ENCODE results near the gene GIPC1. TPM values are rescaled to one million over a fixed set of nuclear protein-coding genes. Genes with fewer than 3 reads are reported as not detected.

GIPC1 gene
- total RNA-seq, 2 donors from 2014 or later = 34.8 to 38.6 TPM

- Mint-ChIP-seq H3K27me3 (no peaks in the 10 kb centered on the region), H3K4me1 (peaks cover 23% of the 10 kb centered on the region), H3K27ac (peak overlapping the region; percentile 45), H3K36me3 (ENCODE audit: low read depth) (peaks cover 2% of the 10 kb centered on the region), H3K4me3 (peak overlapping the region; percentile 88)
- no peak for DNase-seq
- no peak for ATAC-seq
- H3K9me3 ChIP-seq (ENCODE audit: control insufficient read depth, low read length, poor library complexity, severe bottlenecking) = no peaks in the 10 kb centered on the region
These were observed 836 bp downstream of the GIPC1 start for GRCh38 chr19:14494910-14495671.

- Mint-ChIP-seq H3K4me1 (peaks cover 23% of the 10 kb centered on the region), H3K27ac (peak overlapping the region; percentile 45), H3K36me3 (ENCODE audit: low read depth) (peaks cover 2% of the 10 kb centered on the region), H3K4me3 (peak overlapping the region; percentile 58), H3K27me3 (no peaks in the 10 kb centered on the region)
- no peak for DNase-seq
- no peaks in the 10 kb centered on the region for H3K9me3 ChIP-seq (ENCODE audit: control insufficient read depth, low read length, poor library complexity, severe bottlenecking)
- no peak for ATAC-seq
These were observed 1.5 kb downstream of the GIPC1 start for GRCh38 chr19:14494411-14494810.

GRCh38 chr19:14492756-14493337 lies 3.1 kb downstream of the GIPC1 start:
- Mint-ChIP-seq H3K27ac (peak overlapping the region; percentile 79), H3K4me3 (no peak overlapping the region), H3K36me3 (ENCODE audit: low read depth) (peaks cover 2% of the 10 kb centered on the region), H3K27me3 (no peaks in the 10 kb centered on the region), H3K4me1 (peaks cover 23% of the 10 kb centered on the region)
- DNase-seq (no peak), ATAC-seq (no peak)
- no peaks in the 10 kb centered on the region for H3K9me3 ChIP-seq (ENCODE audit: control insufficient read depth, low read length, poor library complexity, severe bottlenecking)

GRCh38 chr19:14487370-14488125 lies 8.4 kb downstream of the GIPC1 start:
- ATAC-seq (no peak), DNase-seq (no peak)
- no peak overlapping the region for H3K4me3 Mint-ChIP-seq
- H3K36me3 Mint-ChIP-seq (ENCODE audit: low read depth) = peaks cover 2% of the 10 kb centered on the region
- H3K9me3 ChIP-seq (ENCODE audit: control insufficient read depth, low read length, poor library complexity, severe bottlenecking) = no peaks in the 10 kb centered on the region
- H3K27me3 Mint-ChIP-seq = no peaks in the 10 kb centered on the region
- peak overlapping the region; percentile 37 for H3K27ac Mint-ChIP-seq
- peaks cover 7% of the 10 kb centered on the region for H3K4me1 Mint-ChIP-seq

- DNase-seq (no peak), ATAC-seq (no peak)
- Mint-ChIP-seq H3K27ac (no peak overlapping the region), H3K36me3 (ENCODE audit: low read depth) (peaks cover 5% of the 10 kb centered on the region), H3K4me3 (no peak overlapping the region), H3K27me3 (no peaks in the 10 kb centered on the region), H3K4me1 (peaks cover 7% of the 10 kb centered on the region)
- H3K9me3 ChIP-seq (ENCODE audit: control insufficient read depth, low read length, poor library complexity, severe bottlenecking) = no peaks in the 10 kb centered on the region
These were observed 13.6 kb downstream of the GIPC1 start for GRCh38 chr19:14482172-14482941.

- no peaks in the 10 kb centered on the region for H3K27me3 Mint-ChIP-seq
- H3K4me3 Mint-ChIP-seq = no peak overlapping the region
- peaks cover 14% of the 10 kb centered on the region for H3K4me1 Mint-ChIP-seq
- no peak overlapping the region for H3K27ac Mint-ChIP-seq
- ATAC-seq (no peak), DNase-seq (no peak)
- H3K36me3 Mint-ChIP-seq (ENCODE audit: low read depth) = peaks cover 7% of the 10 kb centered on the region
- no peaks in the 10 kb centered on the region for H3K9me3 ChIP-seq (ENCODE audit: control insufficient read depth, low read length, poor library complexity, severe bottlenecking)
These were observed 15.2 kb downstream of the GIPC1 start for GRCh38 chr19:14480700-14481079.

GRCh38 chr19:14479975-14480699 lies 15.8 kb downstream of the GIPC1 start:
- Mint-ChIP-seq H3K4me3 (no peak overlapping the region), H3K36me3 (ENCODE audit: low read depth) (peaks cover 7% of the 10 kb centered on the region), H3K27me3 (no peaks in the 10 kb centered on the region), H3K4me1 (peaks cover 18% of the 10 kb centered on the region), H3K27ac (no peak overlapping the region)
- DNase-seq (peak; percentile 51 to 76 (median 63)), ATAC-seq (peak; percentile 67)
- no peaks in the 10 kb centered on the region for H3K9me3 ChIP-seq (ENCODE audit: control insufficient read depth, low read length, poor library complexity, severe bottlenecking)

GRCh38 chr19:14479309-14479974 lies 16.5 kb downstream of the GIPC1 start:
- peaks cover 23% of the 10 kb centered on the region for H3K4me1 Mint-ChIP-seq
- no peaks in the 10 kb centered on the region for H3K9me3 ChIP-seq (ENCODE audit: control insufficient read depth, low read length, poor library complexity, severe bottlenecking)
- no peak for DNase-seq
- peaks cover 7% of the 10 kb centered on the region for H3K36me3 Mint-ChIP-seq (ENCODE audit: low read depth)
- no peak overlapping the region for H3K4me3 Mint-ChIP-seq
- no peak for ATAC-seq
- H3K27ac Mint-ChIP-seq = peak overlapping the region; percentile 34
- H3K27me3 Mint-ChIP-seq = peaks cover 6% of the 10 kb centered on the region

GRCh38 chr19:14478113-14478545 lies 17.8 kb downstream of the GIPC1 start:
- H3K36me3 Mint-ChIP-seq (ENCODE audit: low read depth) = peaks cover 7% of the 10 kb centered on the region
- H3K27me3 Mint-ChIP-seq = peaks cover 10% of the 10 kb centered on the region
- no peaks in the 10 kb centered on the region for H3K9me3 ChIP-seq (ENCODE audit: control insufficient read depth, low read length, poor library complexity, severe bottlenecking)
- no peak for DNase-seq
- no peak overlapping the region for H3K27ac Mint-ChIP-seq
- H3K4me1 Mint-ChIP-seq = peaks cover 26% of the 10 kb centered on the region
- no peak overlapping the region for H3K4me3 Mint-ChIP-seq
- ATAC-seq = no peak

GRCh38 chr19:14477418-14478112 lies 18.4 kb downstream of the GIPC1 start:
- no peak for ATAC-seq
- Mint-ChIP-seq H3K4me1 (peaks cover 29% of the 10 kb centered on the region), H3K27me3 (peaks cover 16% of the 10 kb centered on the region), H3K36me3 (ENCODE audit: low read depth) (peaks cover 7% of the 10 kb centered on the region), H3K27ac (no peak overlapping the region), H3K4me3 (no peak overlapping the region)
- H3K9me3 ChIP-seq (ENCODE audit: control insufficient read depth, low read length, poor library complexity, severe bottlenecking) = no peaks in the 10 kb centered on the region
- DNase-seq = no peak

- peak; percentile 63 for ATAC-seq
- Mint-ChIP-seq H3K27me3 (peaks cover 16% of the 10 kb centered on the region), H3K4me1 (peaks cover 33% of the 10 kb centered on the region), H3K27ac (peak overlapping the region; percentile 43), H3K4me3 (no peak overlapping the region), H3K36me3 (ENCODE audit: low read depth) (peaks cover 5% of the 10 kb centered on the region)
- H3K9me3 ChIP-seq (ENCODE audit: control insufficient read depth, low read length, poor library complexity, severe bottlenecking) = no peaks in the 10 kb centered on the region
- DNase-seq = peak in 1 of 3 donors; percentile 31
These were observed 19.1 kb downstream of the GIPC1 start for GRCh38 chr19:14476673-14477401.

All from T-helper 17 cell (primary cell).